ENCODE results near the gene FGF19. TPM values are rescaled to one million over a fixed set of nuclear protein-coding genes. Genes with fewer than 3 reads are reported as not detected.

FGF19 gene
- total RNA-seq, 1 donor from 2014 or later: not detected

DNA sequence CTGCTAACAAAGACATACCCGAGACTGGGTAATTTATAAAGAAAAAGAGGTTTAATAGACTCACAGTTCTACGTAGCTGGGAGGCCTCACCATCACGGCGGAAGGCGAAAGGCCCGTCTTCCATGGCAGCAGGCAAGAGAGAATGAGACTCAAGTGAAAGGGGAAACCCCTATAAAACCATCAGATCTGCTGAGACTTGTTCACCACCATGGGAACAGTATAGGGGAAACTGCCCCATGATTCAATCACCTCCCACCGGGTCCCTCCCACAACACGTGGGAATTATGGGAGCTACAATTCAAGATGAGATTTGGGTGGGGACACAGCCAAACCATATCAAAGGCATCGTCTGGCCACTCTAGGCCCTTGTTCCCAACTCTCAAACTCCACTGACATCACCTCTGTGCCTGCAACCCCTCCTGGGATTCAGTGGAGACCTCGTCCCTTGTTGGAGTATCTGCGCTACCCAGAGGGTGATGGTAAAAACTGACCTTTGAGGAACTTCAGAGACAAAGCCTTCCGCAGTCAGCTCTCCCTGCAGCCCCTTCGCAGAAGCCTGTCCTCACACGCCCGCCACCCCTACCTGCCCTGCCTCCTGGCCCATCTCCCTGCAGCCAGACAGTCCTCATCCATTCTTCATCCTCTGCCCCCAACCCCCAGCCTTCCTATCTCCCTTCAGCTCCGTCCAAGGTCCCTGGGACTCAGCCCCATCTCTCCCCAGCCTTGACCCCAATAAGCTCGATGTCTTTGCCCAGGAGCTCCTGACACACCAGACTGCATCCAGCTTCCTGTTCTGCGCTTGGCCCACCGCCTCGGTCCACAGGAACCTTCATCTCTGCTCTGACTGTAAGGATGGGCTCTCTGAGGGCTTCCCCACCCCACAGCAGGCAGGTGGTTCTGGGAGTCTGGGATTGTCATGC, 47.0 kb downstream of the FGF19 start:
- no peak for DNase-seq (ENCODE audit: low read depth in 2 of 2)

- no peak for DNase-seq (ENCODE audit: low read depth in 2 of 2)
These were observed 48.1 kb downstream of the FGF19 start for GRCh38 chr11:69655479-69656428.

- peak in 1 of 2 donors; percentile 42 for DNase-seq (ENCODE audit: low read depth in 2 of 2)
These were observed 49.0 kb downstream of the FGF19 start for GRCh38 chr11:69654660-69655478.

GRCh38 chr11:69654001-69654659, 49.7 kb downstream of the FGF19 start:
- DNase-seq (ENCODE audit: low read depth in 2 of 2): peak in 1 of 2 donors; percentile 60

DNA sequence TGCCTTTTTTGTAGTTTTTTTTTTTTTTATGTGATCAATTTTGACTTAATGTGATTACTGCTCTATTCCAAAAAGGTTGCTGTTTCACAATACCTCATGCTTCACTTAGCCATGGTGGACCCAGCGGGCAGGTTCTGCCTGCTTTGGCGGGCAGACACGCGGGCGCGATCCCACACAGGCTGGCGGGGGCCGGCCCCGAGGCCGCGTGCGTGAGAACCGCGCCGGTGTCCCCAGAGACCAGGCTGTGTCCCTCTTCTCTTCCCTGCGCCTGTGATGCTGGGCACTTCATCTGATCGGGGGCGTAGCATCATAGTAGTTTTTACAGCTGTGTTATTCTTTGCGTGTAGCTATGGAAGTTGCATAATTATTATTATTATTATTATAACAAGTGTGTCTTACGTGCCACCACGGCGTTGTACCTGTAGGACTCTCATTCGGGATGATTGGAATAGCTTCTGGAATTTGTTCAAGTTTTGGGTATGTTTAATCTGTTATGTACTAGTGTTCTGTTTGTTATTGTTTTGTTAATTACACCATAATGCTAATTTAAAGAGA, 50.3 kb downstream of the FGF19 start:
- DNase-seq (ENCODE audit: low read depth in 2 of 2): no peak

DNA sequence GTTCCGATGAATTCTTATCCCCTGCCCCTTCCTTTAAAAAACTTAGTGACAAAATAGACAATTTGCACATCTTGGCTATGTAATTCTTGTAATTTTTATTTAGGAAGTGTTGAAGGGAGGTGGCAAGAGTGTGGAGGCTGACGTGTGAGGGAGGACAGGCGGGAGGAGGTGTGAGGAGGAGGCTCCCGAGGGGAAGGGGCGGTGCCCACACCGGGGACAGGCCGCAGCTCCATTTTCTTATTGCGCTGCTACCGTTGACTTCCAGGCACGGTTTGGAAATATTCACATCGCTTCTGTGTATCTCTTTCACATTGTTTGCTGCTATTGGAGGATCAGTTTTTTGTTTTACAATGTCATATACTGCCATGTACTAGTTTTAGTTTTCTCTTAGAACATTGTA, 50.8 kb downstream of the FGF19 start:
- DNase-seq (ENCODE audit: low read depth in 2 of 2): no peak

DNA sequence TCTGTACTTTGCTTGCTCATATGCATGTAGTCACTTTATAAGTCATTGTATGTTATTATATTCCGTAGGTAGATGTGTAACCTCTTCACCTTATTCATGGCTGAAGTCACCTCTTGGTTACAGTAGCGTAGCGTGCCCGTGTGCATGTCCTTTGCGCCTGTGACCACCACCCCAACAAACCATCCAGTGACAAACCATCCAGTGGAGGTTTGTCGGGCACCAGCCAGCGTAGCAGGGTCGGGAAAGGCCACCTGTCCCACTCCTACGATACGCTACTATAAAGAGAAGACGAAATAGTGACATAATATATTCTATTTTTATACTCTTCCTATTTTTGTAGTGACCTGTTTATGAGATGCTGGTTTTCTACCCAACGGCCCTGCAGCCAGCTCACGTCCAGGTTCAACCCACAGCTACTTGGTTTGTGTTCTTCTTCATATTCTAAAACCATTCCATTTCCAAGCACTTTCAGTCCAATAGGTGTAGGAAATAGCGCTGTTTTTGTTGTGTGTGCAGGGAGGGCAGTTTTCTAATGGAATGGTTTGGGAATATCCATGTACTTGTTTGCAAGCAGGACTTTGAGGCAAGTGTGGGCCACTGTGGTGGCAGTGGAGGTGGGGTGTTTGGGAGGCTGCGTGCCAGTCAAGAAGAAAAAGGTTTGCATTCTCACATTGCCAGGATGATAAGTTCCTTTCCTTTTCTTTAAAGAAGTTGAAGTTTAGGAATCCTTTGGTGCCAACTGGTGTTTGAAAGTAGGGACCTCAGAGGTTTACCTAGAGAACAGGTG, 51.8 kb downstream of the FGF19 start:
- no peak for DNase-seq (ENCODE audit: low read depth in 2 of 2)

GRCh38 chr11:69650832-69651344, 52.9 kb downstream of the FGF19 start:
- no peak for DNase-seq (ENCODE audit: low read depth in 2 of 2)

GRCh38 chr11:69650081-69650831, 53.6 kb downstream of the FGF19 start:
- no peak for DNase-seq (ENCODE audit: low read depth in 2 of 2)

- no peak for DNase-seq (ENCODE audit: low read depth in 2 of 2)
These were observed 54.3 kb downstream of the FGF19 start for GRCh38 chr11:69649576-69649900.

- no peak for DNase-seq (ENCODE audit: low read depth in 2 of 2)
These were observed 54.9 kb downstream of the FGF19 start for GRCh38 chr11:69648679-69649575.

Other genes starting within 250 kb of the FGF19 start
- gene LINC01488, start 222.4 kb downstream of the FGF19 start, total RNA-seq: under 0.01 TPM in 1 of 2 replicates, not detected in the other
- gene CCND1, start 62.9 kb downstream of the FGF19 start, total RNA-seq: 203 and 371 TPM in 2 replicates
- gene LTO1, start 28.7 kb downstream of the FGF19 start, total RNA-seq: 9.2 and 12.1 TPM in 2 replicates
- gene FGF4, start 71.3 kb upstream of the FGF19 start, total RNA-seq: not detected in 2 replicates
- gene FGF3, start 115.4 kb upstream of the FGF19 start, total RNA-seq: not detected in 2 replicates